Tongue (tissue), 2 donors: ENCODE data around the gene NGB. TPM values are rescaled to one million over a fixed set of nuclear protein-coding genes. Genes with fewer than 3 reads are reported as not detected.
A peak's percentile ranks its signal among the peaks of the same experiment; 100 is the strongest.

Source experiments
- DNase-seq: peaks from one replicate; pipeline ENCODE4 v3.0.0-alpha.2; 2015
- total RNA-seq: library from RNA; depleted of rRNA; stranded (reverse); fragments of >200 nt; gene quantifications from one replicate; pipeline ENCODE4 v1.2.3, GENCODE V29; 2014

The NGB gene
- total RNA-seq, 1 donor from 2014 or later, result not detected

GRCh38 chr14:77264466-77265186 is 6.4 kb downstream of the NGB start:
- DNase-seq, result no peak

GRCh38 chr14:77260631-77261030 is 10.4 kb downstream of the NGB start:
- peak; percentile 61 for DNase-seq

GRCh38 chr14:77260199-77260598 is 10.8 kb downstream of the NGB start:
- DNase-seq, result no peak

GRCh38 chr14:77259025-77259715 is 11.8 kb downstream of the NGB start:
- DNase-seq, result no peak

GRCh38 chr14:77258566-77258965 is 12.4 kb downstream of the NGB start:
- DNase-seq, result no peak

- no peak for DNase-seq
Observed at GRCh38 chr14:77257700-77258099, 13.3 kb downstream of the NGB start.

- no peak for DNase-seq
Observed at GRCh38 chr14:77256694-77257093, 14.3 kb downstream of the NGB start.

- DNase-seq, result no peak
Observed at GRCh38 chr14:77253333-77254190, 17.4 kb downstream of the NGB start.

GRCh38 chr14:77251870-77252269 is 19.1 kb downstream of the NGB start:
- DNase-seq, result no peak

- DNase-seq, result no peak
Observed at GRCh38 chr14:77250927-77251326, 20.1 kb downstream of the NGB start.

- no peak for DNase-seq
Observed at GRCh38 chr14:77249286-77249685, 21.7 kb downstream of the NGB start.

- DNase-seq, result no peak
Observed at GRCh38 chr14:77248666-77249065, 22.3 kb downstream of the NGB start.

- no peak for DNase-seq
Observed at GRCh38 chr14:77246784-77247183, 24.2 kb downstream of the NGB start.

- DNase-seq, result no peak
Observed at GRCh38 chr14:77245820-77246219, 25.2 kb downstream of the NGB start.

- DNase-seq, result no peak
Observed at GRCh38 chr14:77243853-77244252, 27.2 kb downstream of the NGB start.

- DNase-seq, result no peak
Observed at GRCh38 chr14:77242752-77243151, 28.3 kb downstream of the NGB start.

- DNase-seq, result no peak
Observed at GRCh38 chr14:77241955-77242354, 29.1 kb downstream of the NGB start.

- DNase-seq, result no peak
Observed at GRCh38 chr14:77240336-77240915, 30.6 kb downstream of the NGB start.

- no peak for DNase-seq
Observed at GRCh38 chr14:77239412-77239811, 31.6 kb downstream of the NGB start.

- no peak for DNase-seq
Observed at GRCh38 chr14:77238996-77239395, 32.0 kb downstream of the NGB start.

GRCh38 chr14:77238356-77238755 is 32.6 kb downstream of the NGB start:
- DNase-seq, result no peak

GRCh38 chr14:77236814-77237213 is 34.2 kb downstream of the NGB start:
- no peak for DNase-seq

GRCh38 chr14:77231721-77232120 is 39.3 kb downstream of the NGB start:
- DNase-seq, result no peak
